Esophagus squamous epithelium (tissue), 5 donors: ENCODE results near the gene FAM171A1. TPM values are rescaled to one million over a fixed set of nuclear protein-coding genes. Genes with fewer than 3 reads are reported as not detected.

Experiments used
- DNase-seq: peaks from one replicate; lab custom pipeline; 2025; lab: John Stamatoyannopoulos, UW
- H3K27ac ChIP-seq, 4 donors: fragments of 200-600 bp; sonication (generic); one replicate each; pipeline ENCODE4 v1.5.1; 2016 to 2019; ENCODE audit warnings: mild to moderate bottlenecking in 1 of 4
- H3K27me3 ChIP-seq, 4 donors: fragments of 200-600 bp; sonication (generic); 1 replicate in 3 of 4; 2 replicates in 1 of 4; pipeline versions ENCODE4 v1.5.1 to v1.6.0; 2017 to 2021; ENCODE audit warnings: antibody characterized with exemption in 1 of 4
- H3K36me3 ChIP-seq, 3 donors: fragments of 200-600 bp; sonication (generic); one replicate each; pipeline ENCODE4 v1.5.1; 2016 to 2019
- H3K4me1 ChIP-seq, 3 donors: fragments of 200-600 bp; sonication (generic); one replicate each; pipeline ENCODE4 v1.5.1; 2017 to 2019
- H3K4me3 ChIP-seq, 4 donors: fragments of 200-600 bp; sonication (generic); 1 replicate in 3 of 4; 2 replicates in 1 of 4; pipeline ENCODE4 v1.5.1; 2016 to 2019; ENCODE audit warnings: mild to moderate bottlenecking in 2 of 4, moderate library complexity in 1 of 4
- H3K9me3 ChIP-seq, 3 donors: fragments of 200-600 bp; sonication (generic); one replicate each; pipeline ENCODE4 v1.5.1; 2016 to 2019
- CTCF ChIP-seq, 6 experiments: fragments of 450-650 bp in 4 of 6; fragments of 200-600 bp in 2 of 6; sonication (generic) in 2 of 6; IDR thresholded peaks; one replicate each; pipeline ENCODE4 v1.5.1; 2016 to 2019; ENCODE audit warnings: antibody characterized with exemption in 6 of 6, mild to moderate bottlenecking in 4 of 6, moderate library complexity in 4 of 6
- POLR2A ChIP-seq, 4 donors: fragments of 450-650 bp; IDR thresholded peaks; one replicate each; pipeline ENCODE4 v1.6.1; 2017; ENCODE audit warnings: antibody characterized with exemption in 4 of 4, mild to moderate bottlenecking in 4 of 4, moderate library complexity in 3 of 4
- WGBS, 2 donors: methylation state at CpG; one replicate each; pipeline ENCODE4 v1.1.5; 2018; 5-methylcytosine and 5-hydroxymethylcytosine counted together
- intact Hi-C: fragments of 100-400 bp; cut with DNase I; formaldehyde crosslinking; loops from one replicate; pipeline ENCODE4 v1.15.0; 2022
- small RNA-seq, 4 donors: library from RNA; depleted of rRNA; stranded (forward); fragments of <200 nt; gene quantifications; one replicate each; pipeline ENCODE3, GENCODE V24; 2016
- total RNA-seq, 4 donors: library from RNA; depleted of rRNA; stranded (reverse); fragments of >200 nt; gene quantifications; one replicate each; pipeline ENCODE4 v1.1.0, GENCODE V29; 2016
- donor health status: DM: yes; HTN: yes; CAD: no.

FAM171A1 gene
- total RNA-seq, 4 donors from 2014 or later, result 3.8 to 10.9 (median 5.3) TPM

DNA sequence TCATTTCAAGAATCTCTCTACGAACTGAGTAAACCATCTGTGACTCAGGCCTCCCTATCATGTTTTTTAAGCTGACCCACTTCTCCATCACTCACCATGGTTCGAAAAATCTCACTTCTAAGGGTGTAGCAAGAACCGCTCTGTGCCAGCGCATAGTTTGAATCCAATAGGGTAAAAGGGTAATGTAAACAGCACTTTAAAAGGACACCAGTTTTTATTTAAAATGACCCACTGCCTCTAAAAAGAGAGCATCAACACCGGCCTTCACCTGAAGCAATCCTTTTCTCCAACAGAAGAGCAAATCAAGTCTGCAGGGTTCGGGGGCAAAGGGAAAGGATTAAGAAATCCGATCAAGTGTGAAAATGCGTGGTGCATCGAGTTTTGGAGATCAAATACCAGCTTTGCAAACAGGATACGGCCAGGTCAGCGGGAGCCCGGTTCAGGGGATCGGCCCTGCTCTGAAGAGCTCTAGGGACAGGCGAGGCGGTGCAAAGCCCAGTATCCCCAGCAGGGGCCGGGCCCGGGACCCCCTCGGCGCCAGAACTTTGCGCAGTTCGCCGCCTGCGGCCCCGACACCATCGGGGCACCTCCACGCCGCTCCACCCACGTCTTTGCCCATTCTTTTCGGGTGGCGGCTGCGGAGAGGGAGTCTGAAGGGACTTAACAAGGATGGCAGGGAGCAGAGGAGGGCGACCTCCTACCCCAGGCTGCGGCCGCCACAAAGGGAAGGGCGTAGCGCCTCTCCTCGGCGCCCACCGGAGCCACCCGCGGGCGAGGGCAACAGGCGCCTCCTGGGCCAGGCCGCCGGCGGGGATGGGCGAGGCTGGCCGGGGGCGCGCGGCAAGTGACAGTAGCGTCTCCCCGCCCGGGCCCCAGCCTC lies 203.4 kb downstream of the FAM171A1 start:
- WGBS, 2 donors, result 2 to 6% methylated on average over 14 to 26 of the region's 54 CpGs
- Histone ChIP-seq H3K36me3 (no peaks in the 10 kb centered on the region), H3K4me1 (peaks cover 0 to 42% (median 16%) of the 10 kb centered on the region in 3 donors), H3K9me3 (no peaks in the 10 kb centered on the region), H3K4me3 (peak overlapping the region; percentile 69 to 93 (median 86)), H3K27me3 (no peaks in the 10 kb centered on the region), H3K27ac (peak overlapping the region; percentile 88 to 95 (median 90))
- no peak for TF ChIP-seq POLR2A (IDR thresholded peaks at IDR 0.05)
- peak in 5 of 6 experiments; percentile 30 to 53 (median 32) for TF ChIP-seq CTCF (IDR thresholded peaks at IDR 0.05)
- DNase-seq, result peak; percentile 38
- intact Hi-C loops, result no loop called here

GRCh38 chr10:15166325-15166724 lies 204.8 kb downstream of the FAM171A1 start:
- peak overlapping the region in 2 of 4 donors; percentile 82 to 93 for H3K4me3 ChIP-seq
- no peaks in the 10 kb centered on the region for H3K27me3 ChIP-seq
- no peaks in the 10 kb centered on the region for H3K36me3 ChIP-seq
- no peak for DNase-seq
- H3K4me1 ChIP-seq, result peaks cover 0 to 33% (median 16%) of the 10 kb centered on the region in 3 donors
- intact Hi-C loops, result no loop called here
- TF ChIP-seq CTCF (IDR thresholded peaks at IDR 0.05), result no peak
- no peak for TF ChIP-seq POLR2A (IDR thresholded peaks at IDR 0.05)
- no peaks in the 10 kb centered on the region for H3K9me3 ChIP-seq
- no peak overlapping the region for H3K27ac ChIP-seq
- WGBS, 2 donors, result 64 to 72% methylated on average over 2 of the region's 2 CpGs

DNA sequence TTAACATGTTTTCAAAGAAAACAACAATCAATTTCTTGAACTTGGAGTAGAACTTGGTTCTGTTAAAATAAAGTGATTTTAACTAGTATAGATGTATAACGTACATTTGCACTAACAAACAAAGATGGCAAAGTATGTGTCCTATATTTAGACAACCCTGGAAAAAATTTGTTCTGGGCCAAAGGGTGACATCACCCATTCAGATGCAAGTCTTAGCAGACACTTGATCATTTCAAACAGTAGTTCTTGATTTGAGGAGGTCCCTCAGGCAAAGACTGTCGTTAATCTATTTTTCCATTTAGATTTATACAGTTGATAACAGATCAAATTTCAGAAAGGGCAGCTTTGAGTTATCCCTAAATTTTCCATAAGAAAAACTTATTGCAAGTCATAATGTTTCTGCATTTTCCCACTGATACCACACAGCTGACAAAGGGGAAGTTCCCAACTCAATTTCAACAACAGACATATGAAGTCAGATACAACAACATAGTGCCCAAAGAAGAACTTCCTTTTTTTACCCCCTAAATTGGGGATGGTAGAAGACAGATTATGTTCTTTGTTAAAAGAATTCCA lies 207.7 kb downstream of the FAM171A1 start:
- intact Hi-C loops, result no loop called here
- WGBS, 2 donors, result 39 to 48% methylated on average over 2 of the region's 2 CpGs
- TF ChIP-seq CTCF (IDR thresholded peaks at IDR 0.05) (no peak), POLR2A (IDR thresholded peaks at IDR 0.05) (no peak)
- H3K27me3 ChIP-seq, result no peaks in the 10 kb centered on the region
- H3K4me1 ChIP-seq, result peaks cover 0 to 31% (median 12%) of the 10 kb centered on the region in 3 donors
- DNase-seq, result no peak
- no peaks in the 10 kb centered on the region for H3K36me3 ChIP-seq
- no peak overlapping the region for H3K27ac ChIP-seq
- H3K9me3 ChIP-seq, result no peaks in the 10 kb centered on the region
- H3K4me3 ChIP-seq, result no peak overlapping the region

Small RNA genes lying within 50 kb of the gene (small RNA-seq; reads per million reads assigned to genes)
- gene AL590365.1, result 0 reads per million in 4 donors

Other genes with a start within 250 kb of the FAM171A1 start
- 10 to 100 TPM in 2 of 4 donors, 1 to 10 TPM in 2; 4.8 to 12.8 (median 7.8) TPM for gene NMT2, start 202.6 kb downstream of the FAM171A1 start, total RNA-seq